ENCODE results near the gene RPS15. TPM values are rescaled to one million over a fixed set of nuclear protein-coding genes. Genes with fewer than 3 reads are reported as not detected.

RPS15 gene
- total and polyA plus RNA-seq, 2 of the 13 experiments (the other 11 are each of a cell fraction or from before 2014, with no cell fraction given) = 695 to 1,411 TPM

DNA sequence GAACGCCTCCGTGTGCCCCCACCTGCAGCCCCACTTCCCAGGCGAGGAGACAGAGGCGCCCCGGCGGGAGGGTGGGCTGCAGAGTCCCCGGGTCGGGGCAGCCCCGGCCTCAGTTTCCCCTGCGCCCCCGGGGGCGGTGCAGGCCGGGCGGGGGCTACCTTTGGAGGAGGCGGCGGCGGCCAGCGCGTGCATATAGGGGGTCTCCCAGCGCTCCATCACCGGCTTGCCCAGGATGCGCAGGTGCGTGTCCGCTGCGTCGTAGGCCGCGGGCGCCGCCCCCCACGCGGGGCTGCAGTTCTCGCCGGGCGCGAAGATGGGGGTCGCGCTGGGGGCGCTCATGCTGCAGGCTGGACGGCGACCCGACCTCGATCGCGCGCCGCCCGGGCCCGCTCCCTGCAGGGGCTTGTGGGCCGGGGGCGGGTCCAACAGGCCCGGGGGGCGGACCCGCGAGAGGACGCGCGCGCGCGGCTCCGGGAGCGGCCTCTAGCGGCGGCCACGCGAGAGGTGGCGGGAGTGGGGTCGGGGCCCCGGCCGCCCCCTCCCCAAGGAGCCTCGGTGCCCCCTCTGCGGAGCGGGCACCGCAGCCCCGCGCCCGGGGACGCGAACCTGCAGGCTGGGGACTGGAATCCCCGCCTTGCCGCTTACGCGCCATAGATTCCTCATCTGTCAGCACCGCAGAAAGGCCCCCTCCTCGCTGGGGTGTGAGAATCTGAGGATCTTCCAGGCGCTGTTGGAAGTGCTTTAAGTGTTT, 36.9 kb upstream of the RPS15 start, which contains the start of gene GAMT (continued):
- TF ChIP-seq TBX2 (CRISPR knock-in tag; IDR thresholded peaks at IDR 0.05; ENCODE audit: borderline replicate concordance) (peak; percentile 1; the same call in 1 of the 2 replicates), RFX5 (IDR thresholded peaks at IDR 0.05; ENCODE audit: low read depth, low read length) (no peak), ZNF496 (CRISPR knock-in tag; IDR thresholded peaks at IDR 0.05; ENCODE audit: insufficient replicate concordance) (no peak), ATF1 (CRISPR knock-in tag; IDR thresholded peaks at IDR 0.05) (no peak), ZNF772 (CRISPR knock-in tag; IDR thresholded peaks at IDR 0.05) (no peak), POLR2G (IDR thresholded peaks at IDR 0.05; ENCODE audit: low read depth, low read length) (no peak), TOE1 (CRISPR knock-in tag; IDR thresholded peaks at IDR 0.05) (no peak; the same call in 1 of the 2 replicates), ZNF605 (CRISPR knock-in tag; IDR thresholded peaks at IDR 0.05) (peak; percentile 21; the same call in 1 of the 2 replicates), ISX (CRISPR knock-in tag; conservative IDR thresholded peaks at IDR 0.05) (no peak), PLRG1 (conservative IDR thresholded peaks at IDR 0.05) (no peak), SMYD3 (CRISPR knock-in tag; IDR thresholded peaks at IDR 0.05) (no peak), ERF (CRISPR knock-in tag; IDR thresholded peaks at IDR 0.05) (0 out of 2 replicates have a peak, but pooled peaks have one; percentile 9), MTA1 (CRISPR knock-in tag; IDR thresholded peaks at IDR 0.05; ENCODE audit: borderline replicate concordance) (peak; percentile 22; the same call in 1 of the 2 replicates), ZNF10 (CRISPR knock-in tag; IDR thresholded peaks at IDR 0.05; ENCODE audit: borderline replicate concordance, low read depth) (no peak), FIP1L1 (IDR thresholded peaks at IDR 0.05; ENCODE audit: borderline replicate concordance, insufficient read depth, low read depth, low read length) (no peak), ZSCAN29 (CRISPR knock-in tag; conservative IDR thresholded peaks at IDR 0.05) (no peak), NFE2L2 (IDR thresholded peaks at IDR 0.05; ENCODE audit: low read length) (no peak), WIZ (CRISPR knock-in tag; IDR thresholded peaks at IDR 0.05) (0 out of 2 replicates have a peak, but pooled peaks have one; percentile 72), MAFF (IDR thresholded peaks at IDR 0.05; ENCODE audit: low read depth, low read length) (no peak), TAF15 (IDR thresholded peaks at IDR 0.05; ENCODE audit: low read depth, low read length, poor library complexity, severe bottlenecking) (no peak)
- TF ChIP-seq, protein P1, sequence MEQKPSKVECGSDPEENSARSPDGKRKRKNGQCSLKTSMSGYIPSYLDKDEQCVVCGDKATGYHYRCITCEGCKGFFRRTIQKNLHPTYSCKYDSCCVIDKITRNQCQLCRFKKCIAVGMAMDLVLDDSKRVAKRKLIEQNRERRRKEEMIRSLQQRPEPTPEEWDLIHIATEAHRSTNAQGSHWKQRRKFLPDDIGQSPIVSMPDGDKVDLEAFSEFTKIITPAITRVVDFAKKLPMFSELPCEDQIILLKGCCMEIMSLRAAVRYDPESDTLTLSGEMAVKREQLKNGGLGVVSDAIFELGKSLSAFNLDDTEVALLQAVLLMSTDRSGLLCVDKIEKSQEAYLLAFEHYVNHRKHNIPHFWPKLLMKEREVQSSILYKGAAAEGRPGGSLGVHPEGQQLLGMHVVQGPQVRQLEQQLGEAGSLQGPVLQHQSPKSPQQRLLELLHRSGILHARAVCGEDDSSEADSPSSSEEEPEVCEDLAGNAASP (CRISPR knock-in tag; IDR thresholded peaks at IDR 0.05; ENCODE audit: borderline replicate concordance) = no peak
- TF ChIP-seq, protein P2, sequence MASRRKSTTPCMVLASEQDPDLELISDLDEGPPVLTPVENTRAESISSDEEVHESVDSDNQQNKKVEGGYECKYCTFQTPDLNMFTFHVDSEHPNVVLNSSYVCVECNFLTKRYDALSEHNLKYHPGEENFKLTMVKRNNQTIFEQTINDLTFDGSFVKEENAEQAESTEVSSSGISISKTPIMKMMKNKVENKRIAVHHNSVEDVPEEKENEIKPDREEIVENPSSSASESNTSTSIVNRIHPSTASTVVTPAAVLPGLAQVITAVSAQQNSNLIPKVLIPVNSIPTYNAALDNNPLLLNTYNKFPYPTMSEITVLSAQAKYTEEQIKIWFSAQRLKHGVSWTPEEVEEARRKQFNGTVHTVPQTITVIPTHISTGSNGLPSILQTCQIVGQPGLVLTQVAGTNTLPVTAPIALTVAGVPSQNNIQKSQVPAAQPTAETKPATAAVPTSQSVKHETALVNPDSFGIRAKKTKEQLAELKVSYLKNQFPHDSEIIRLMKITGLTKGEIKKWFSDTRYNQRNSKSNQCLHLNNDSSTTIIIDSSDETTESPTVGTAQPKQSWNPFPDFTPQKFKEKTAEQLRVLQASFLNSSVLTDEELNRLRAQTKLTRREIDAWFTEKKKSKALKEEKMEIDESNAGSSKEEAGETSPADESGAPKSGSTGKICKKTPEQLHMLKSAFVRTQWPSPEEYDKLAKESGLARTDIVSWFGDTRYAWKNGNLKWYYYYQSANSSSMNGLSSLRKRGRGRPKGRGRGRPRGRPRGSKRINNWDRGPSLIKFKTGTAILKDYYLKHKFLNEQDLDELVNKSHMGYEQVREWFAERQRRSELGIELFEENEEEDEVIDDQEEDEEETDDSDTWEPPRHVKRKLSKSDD (CRISPR knock-in tag; IDR thresholded peaks at IDR 0.05; ENCODE audit: low read depth) = no peak; the same call in 1 of the 2 replicates
- TF ChIP-seq, protein P3, sequence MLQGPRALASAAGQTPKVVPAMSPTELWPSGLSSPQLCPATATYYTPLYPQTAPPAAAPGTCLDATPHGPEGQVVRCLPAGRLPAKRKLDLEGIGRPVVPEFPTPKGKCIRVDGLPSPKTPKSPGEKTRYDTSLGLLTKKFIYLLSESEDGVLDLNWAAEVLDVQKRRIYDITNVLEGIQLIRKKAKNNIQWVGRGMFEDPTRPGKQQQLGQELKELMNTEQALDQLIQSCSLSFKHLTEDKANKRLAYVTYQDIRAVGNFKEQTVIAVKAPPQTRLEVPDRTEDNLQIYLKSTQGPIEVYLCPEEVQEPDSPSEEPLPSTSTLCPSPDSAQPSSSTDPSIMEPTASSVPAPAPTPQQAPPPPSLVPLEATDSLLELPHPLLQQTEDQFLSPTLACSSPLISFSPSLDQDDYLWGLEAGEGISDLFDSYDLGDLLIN (CRISPR knock-in tag; IDR thresholded peaks at IDR 0.05; ENCODE audit: borderline replicate concordance) = no peak; the same call in 1 of the 2 replicates
- TF ChIP-seq, protein P4, sequence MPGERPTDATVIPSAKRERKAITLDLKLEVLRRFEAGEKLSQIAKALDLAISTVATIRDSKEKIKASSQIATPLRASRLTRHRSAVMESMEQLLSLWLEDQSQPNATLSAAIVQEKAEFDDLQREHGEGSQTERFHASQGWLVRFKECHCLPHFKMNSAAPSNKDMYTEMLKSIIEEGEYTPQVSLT (CRISPR knock-in tag; IDR thresholded peaks at IDR 0.05; ENCODE audit: borderline replicate concordance, low read depth) = no peak
